HG03175 (cell line): ENCODE results near the gene CLIC6.

Experiments used
- ATAC-seq: cut with Tn5 transposase; IDR thresholded peaks from one replicate; pipeline ENCODE4 v1.9.1; 2021; ENCODE audit warnings: mild to moderate bottlenecking, moderate library complexity; ENCODE audit not compliant: unreplicated experiment

Gene CLIC6

GRCh38 chr21:34724131-34724856 is 55.5 kb downstream of the CLIC6 start:
- no peak for ATAC-seq

- no peak for ATAC-seq
These were observed 56.0 kb downstream of the CLIC6 start for GRCh38 chr21:34724857-34725195.

GRCh38 chr21:34726627-34727337 is 58.0 kb downstream of the CLIC6 start:
- ATAC-seq = no peak

GRCh38 chr21:34728479-34728878 is 59.7 kb downstream of the CLIC6 start:
- no peak for ATAC-seq

- no peak for ATAC-seq
These were observed 61.4 kb downstream of the CLIC6 start for GRCh38 chr21:34730194-34730593.

DNA sequence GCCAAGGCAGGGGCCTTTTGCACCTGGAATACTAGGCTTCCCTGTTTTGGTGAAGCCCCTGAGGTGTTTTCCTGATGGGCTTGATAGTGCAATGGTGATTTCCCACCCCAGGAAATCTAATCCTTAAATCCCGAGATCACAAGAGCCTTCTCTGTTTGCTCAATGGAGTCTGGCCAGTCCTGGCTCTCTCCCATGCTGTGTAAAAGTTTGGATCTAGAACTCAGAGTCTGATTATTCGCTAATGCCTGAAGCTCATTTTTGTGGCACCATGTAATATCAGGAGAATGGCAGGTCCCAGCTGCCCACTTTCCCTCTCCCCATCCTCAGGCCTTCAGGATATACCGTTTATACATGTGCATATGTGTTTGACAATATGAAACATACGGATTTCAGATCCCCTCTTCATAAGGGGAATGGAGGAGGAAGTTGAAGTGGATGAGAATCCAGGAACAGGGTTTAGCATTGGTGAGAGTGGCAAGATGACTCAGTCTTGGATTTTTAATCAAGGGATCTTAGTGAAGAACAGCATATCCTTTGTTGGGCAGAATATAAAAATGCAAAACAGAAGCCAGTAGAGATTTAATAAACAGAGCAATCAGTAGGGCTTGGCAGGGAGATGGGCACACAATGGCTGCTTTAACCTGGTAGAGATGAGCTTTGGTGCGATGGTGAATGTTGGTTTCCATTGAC is 62.1 kb downstream of the CLIC6 start:
- ATAC-seq = no peak

DNA sequence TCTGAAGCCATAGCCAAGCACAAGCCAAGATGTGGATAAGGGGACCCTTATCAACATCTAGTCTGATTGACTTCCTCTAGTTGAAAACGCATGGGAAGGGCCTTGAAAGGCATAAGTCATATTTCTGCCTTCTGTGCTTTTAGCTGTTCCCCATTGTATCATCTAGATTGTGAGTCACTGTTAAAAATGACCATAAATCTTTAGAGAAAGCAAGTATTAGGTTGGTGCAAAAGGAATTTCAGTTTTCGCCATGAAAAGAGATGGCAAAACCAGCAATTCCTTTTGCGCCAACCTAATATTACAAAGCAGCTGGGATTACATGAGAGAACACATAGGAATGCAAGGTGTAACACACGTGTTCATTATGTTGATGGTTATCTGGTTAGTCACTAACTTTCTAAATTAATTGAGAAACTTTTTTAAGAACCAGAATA is 63.6 kb downstream of the CLIC6 start:
- no peak for ATAC-seq

DNA sequence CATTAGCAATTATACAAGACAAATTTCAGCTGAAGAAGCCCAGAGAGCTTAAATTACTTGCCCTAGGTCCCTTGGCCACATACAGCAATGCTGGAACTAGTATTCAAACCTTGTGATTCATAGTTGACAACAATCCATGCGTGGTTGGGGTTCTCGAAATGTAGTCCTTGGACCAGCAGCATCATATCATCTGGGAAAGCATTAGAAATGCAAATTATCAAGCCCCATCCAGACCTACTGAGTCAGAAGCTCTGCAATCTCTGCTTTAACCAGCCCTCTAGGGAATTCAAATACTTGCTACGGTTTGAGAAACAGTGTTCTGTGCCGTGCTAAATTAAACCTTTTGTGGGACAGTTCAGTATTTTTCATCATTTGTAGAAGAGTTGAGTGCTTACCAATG is 65.1 kb downstream of the CLIC6 start:
- no peak for ATAC-seq

DNA sequence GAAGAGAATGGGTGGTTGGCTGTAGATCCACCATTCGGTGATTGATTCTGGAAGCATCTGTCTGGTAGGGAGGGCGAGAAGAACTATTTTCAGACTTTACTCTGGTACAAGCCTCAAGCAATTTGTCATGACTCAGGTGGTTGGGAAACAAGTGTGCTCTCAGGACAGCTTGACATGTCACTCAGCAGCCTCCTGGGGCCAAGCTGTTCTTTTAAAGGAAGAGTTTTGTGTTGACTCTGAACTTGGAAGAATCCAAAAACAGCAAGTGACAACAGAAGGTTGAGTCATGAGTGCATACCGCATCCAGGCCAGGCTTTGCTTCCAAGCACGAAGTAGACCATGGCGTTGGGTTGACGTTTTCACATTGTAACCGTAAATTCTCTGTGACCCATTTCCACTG is 65.9 kb downstream of the CLIC6 start:
- no peak for ATAC-seq

DNA sequence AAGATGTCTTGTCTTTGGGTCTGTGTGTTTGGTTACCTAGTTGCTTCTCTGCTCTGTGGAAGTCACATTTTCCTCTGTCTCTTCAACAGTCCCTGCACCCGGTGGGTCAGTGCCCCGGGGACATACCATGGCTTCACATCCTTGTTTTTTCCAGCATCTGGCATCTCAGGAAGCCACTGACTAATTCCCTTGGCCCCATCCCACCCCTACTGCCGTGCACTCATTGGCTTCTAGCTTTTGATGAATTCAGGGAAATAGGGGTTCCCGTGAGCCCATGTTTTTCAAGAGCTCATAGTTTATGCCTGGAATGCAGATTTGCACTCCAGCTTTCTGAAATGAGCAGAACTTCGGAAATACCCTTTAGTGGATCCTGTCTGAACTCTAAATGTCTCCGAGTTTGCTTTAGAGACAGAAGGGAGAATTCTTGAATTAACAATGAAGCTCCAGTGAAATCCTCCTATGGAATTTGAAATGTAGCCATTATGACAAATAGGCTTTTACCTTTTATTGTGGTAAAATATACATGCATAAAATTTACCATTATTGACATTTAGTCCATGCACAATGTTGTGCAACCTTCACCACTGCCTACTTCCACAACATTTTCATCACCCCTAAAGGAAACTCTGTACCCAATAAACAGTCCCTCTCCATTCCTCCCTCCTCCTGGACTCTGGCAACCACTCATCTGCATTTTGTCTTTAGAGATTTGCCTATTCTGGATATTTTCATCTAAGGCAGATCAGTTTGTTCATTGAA is 67.5 kb downstream of the CLIC6 start:
- no peak for ATAC-seq

GRCh38 chr21:34737115-34737514 is 68.3 kb downstream of the CLIC6 start:
- no peak for ATAC-seq

DNA sequence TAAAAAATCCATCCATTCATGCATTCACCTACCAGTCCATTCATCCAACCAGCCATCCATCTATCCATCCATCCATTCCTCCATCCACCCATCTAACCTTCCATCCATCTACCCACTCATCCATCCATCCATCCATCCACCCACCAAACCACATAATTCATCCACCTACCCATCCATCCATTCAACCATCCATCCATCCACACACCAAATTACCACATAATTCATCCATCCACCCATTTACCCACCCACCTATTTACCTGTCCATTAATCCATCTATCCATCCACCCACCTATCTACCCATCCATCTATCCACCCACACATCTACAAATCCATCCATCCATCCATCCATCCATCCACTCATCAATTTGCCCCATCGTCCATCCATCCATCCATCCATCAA is 71.4 kb downstream of the CLIC6 start:
- no peak for ATAC-seq

DNA sequence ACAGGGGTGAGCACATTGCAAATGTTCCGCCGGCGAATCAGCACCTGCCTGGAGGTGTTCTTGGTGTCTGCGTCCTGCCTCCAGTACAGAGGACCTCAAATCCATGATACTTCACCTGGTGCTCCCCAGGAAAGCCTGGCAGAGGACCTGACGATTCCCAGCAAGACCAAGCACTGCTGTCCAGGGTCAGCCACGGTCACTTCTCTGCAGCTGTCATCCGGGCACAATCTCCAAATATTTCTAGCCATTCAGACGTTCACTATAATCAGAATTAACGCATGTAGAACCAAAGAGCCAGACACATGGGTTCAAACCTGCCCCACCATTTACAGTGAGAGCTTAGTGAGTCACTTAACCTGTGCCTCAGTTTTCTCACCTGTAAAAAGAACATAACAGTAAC is 74.5 kb downstream of the CLIC6 start:
- ATAC-seq = no peak

GRCh38 chr21:34743831-34744230 is 75.0 kb downstream of the CLIC6 start:
- ATAC-seq = no peak

- no peak for ATAC-seq
These were observed 76.0 kb downstream of the CLIC6 start for GRCh38 chr21:34744801-34745200.

DNA sequence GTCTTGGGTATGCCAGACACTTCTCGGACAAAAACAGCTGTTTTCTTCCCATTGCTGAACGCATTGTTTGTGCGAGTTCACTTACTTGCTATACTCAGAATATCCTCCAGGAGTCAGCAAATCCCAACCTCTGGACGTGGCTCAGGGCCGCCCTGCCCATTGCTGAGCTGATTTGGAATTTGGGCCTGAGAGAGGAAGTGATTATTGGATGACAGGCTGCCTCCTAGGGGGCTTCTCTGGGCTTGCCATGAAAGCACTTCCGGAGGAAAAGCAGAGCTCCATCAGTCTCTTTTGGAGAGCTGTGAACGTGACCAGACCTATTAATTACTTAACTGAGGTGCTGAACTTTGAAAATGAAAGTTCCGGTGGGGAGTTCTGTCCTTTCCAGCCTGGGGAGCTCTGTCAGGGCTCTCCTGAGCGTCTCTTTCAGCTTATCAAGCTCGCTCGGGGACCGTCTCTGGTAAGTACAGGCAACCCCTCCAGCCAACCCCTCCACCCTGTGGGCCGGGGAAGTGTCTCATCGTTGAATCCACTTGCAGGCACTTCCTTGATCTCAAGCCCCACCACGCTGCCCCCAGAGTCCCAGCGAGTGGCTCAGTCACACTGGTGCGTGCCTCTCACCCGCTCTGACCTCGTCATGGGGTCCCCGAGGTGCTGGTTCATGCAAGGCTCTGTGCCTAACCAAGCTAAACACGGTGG is 76.9 kb downstream of the CLIC6 start:
- peak; percentile 86 for ATAC-seq

- ATAC-seq = no peak
These were observed 80.1 kb downstream of the CLIC6 start for GRCh38 chr21:34748862-34749261.

DNA sequence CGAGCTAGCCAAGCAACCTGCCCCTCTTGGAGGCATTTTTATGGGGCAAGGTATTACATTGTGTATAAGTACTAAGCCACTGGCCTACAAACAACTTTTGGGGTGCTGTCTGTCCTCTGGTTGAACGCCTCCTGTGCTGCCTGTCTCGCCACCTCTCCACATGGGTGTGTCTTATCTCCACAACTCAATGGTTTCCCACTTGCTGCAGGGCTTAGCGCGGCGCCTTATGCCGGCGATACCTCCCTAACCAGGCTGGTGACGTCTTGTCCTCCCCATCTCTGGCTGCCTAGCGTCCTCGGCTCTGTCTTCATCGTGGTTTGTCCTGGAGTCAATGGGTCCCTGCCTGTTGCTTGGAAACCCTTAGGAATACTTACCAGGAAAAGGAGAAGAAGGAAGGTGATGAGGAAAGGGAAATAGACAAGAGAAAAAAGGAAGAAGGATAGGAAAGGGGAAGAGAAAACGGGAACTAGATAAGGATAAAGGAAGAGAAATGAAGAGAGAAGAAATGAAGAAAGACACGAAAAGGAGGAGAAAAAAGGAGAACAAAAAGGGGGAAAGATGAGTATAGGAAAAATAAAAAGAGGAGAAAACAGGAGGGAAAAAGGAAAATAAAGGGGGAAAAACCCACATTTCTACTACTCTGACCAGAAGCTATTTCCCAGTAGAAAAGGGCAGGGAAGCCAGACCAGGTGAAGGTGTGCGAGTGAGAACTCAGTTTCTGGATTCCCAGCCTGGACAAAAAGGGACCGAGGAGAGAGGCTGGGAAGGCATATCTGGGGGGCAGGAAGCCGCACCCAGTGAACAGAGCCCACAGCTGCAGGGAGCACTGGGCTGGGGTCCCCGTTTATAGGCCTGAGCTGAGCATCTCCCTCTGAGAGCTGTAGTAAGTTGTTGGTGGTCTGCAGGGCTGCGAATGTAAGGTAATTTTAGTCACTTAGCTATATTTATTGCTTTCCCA is 86.2 kb downstream of the CLIC6 start:
- no peak for ATAC-seq

DNA sequence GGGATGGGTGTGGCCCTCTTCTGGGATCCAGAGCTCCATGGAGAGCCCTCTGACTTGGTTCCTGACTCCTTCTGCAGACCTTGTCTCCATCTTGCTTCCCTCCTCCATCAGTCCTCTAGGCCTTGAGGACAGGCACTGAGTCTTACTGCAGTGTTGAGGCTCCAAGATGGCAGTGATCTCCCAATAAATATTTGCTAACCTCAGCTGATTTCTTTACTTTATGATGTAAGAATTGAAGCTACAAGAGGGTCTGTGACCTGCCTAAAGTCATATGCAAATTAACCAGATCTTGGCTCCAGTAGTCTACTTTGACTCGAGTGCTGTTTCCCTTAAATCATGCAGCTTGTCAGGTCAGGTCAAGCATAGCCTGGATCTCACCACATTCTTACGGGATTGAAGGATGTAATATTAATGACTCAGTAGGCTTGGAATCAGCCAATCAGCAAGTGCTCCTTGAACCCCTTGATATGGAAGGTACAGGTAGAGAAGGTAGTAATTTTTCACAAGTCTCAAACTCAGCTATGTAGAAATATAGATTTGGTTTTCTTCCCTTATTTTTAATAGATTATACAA is 93.0 kb downstream of the CLIC6 start:
- ATAC-seq = no peak
